K562 (cell line): ENCODE data around the gene OR6S1. TPM values are rescaled to one million over a fixed set of nuclear protein-coding genes. Genes with fewer than 3 reads are reported as not detected.
A peak's percentile ranks its signal among the peaks of the same experiment; 100 is the strongest.

Experiments
- ATF1 ChIP-seq, 2 experiments: fragments of 450-650 bp in 1 of 2; IDR thresholded peaks; 2 replicates each; pipeline ENCODE4 v1.6.1; 2016; ENCODE audit warnings: missing compliant biosample characterization in 1 of 2, missing genetic modification characterization in 1 of 2
- BRCA1 ChIP-seq, 2 experiments: fragments of 450-650 bp in 1 of 2; sonication (generic) in 1 of 2; formaldehyde crosslinking in 1 of 2; IDR thresholded peaks; 2 replicates each; pipeline versions ENCODE4 v1.5.0 to v1.6.1; 2017 to 2020; ENCODE audit warnings: mild to moderate bottlenecking in 1 of 2, missing genetic modification reagents in 1 of 2
- E2F6 ChIP-seq, 2 experiments: IDR thresholded peaks; 2 replicates each; pipeline ENCODE4 v1.6.1; 2011; ENCODE audit warnings: borderline replicate concordance in 1 of 2, control low read depth in 1 of 2, low read depth in 1 of 2, low read length in 1 of 2, mild to moderate bottlenecking in 1 of 2, mixed read lengths in 1 of 2, moderate library complexity in 1 of 2; ENCODE audit not compliant: insufficient read depth in 1 of 2, insufficient read length in 1 of 2, poor library complexity in 1 of 2, severe bottlenecking in 1 of 2; ENCODE audit errors: extremely low read depth in 1 of 2
- GATAD2A ChIP-seq: fragments of 450-650 bp; IDR thresholded peaks from 2 replicates; pipeline ENCODE4 v1.6.1; 2017
- HCFC1 ChIP-seq: IDR thresholded peaks from 2 replicates; pipeline ENCODE4 v1.6.1; 2012; ENCODE audit warnings: low read depth, low read length, improper control_type of control experiment
- HDAC1 ChIP-seq, 2 experiments: fragments of 450-650 bp; IDR thresholded peaks; 2 replicates each; pipeline ENCODE4 v1.6.1; 2016 to 2017; ENCODE audit warnings: inconsistent platforms in 1 of 2, mild to moderate bottlenecking in 1 of 2, moderate library complexity in 1 of 2
- HINFP ChIP-seq: fragments of 450-650 bp; conservative IDR thresholded peaks from 2 replicates; pipeline ENCODE4 v1.6.1; 2016; ENCODE audit warnings: missing genetic modification characterization, low read depth, mild to moderate bottlenecking, control low read depth, missing compliant biosample characterization
- MBD2 ChIP-seq: sonication (generic); IDR thresholded peaks from 2 replicates; pipeline ENCODE4 v1.6.1; 2016; ENCODE audit warnings: low read depth, borderline replicate concordance
- NKRF ChIP-seq: fragments of 450-650 bp; IDR thresholded peaks from 2 replicates; pipeline ENCODE4 v1.6.1; 2016; ENCODE audit warnings: borderline replicate concordance
- RBBP5 ChIP-seq: fragments of 200-600 bp; sonication (generic); IDR thresholded peaks from 2 replicates; pipeline ENCODE4 v1.6.1; 2012; ENCODE audit warnings: borderline replicate concordance, mild to moderate bottlenecking, low read length, control low read depth, inconsistent platforms; ENCODE audit not compliant: insufficient read depth, poor library complexity, severe bottlenecking
- TEAD4 ChIP-seq, 2 experiments: sonication (generic) in 1 of 2; formaldehyde crosslinking in 1 of 2; IDR thresholded peaks; 2 replicates each; pipeline versions ENCODE4 v1.6.1 to v1.8.0; 2012 to 2022; ENCODE audit warnings: borderline replicate concordance in 1 of 2, inconsistent platforms in 1 of 2, low read length in 1 of 2, mild to moderate bottlenecking in 1 of 2, missing genetic modification reagents in 1 of 2
- THAP12 ChIP-seq: fragments of 250-450 bp; sonication (Bioruptor Pico); IDR thresholded peaks from 2 replicates; pipeline ENCODE4 v1.9.0; 2021; ENCODE audit warnings: mild to moderate bottlenecking, inconsistent platforms
- THAP7 ChIP-seq: fragments of 250-450 bp; sonication (Bioruptor Pico); IDR thresholded peaks from 2 replicates; pipeline ENCODE4 v1.5.0; 2021
- ZBED1 ChIP-seq: IDR thresholded peaks from 2 replicates; pipeline ENCODE4 v1.6.1; 2014
- ZFP91 ChIP-seq: sonication (generic); formaldehyde crosslinking; IDR thresholded peaks from 2 replicates; pipeline ENCODE4 v1.8.0; 2022; ENCODE audit warnings: mild to moderate bottlenecking, missing genetic modification reagents
- ZNF253 ChIP-seq: fragments of 250-450 bp; sonication (Bioruptor Pico); conservative IDR thresholded peaks from 2 replicates; pipeline ENCODE4 v1.6.1; 2021; ENCODE audit warnings: mild to moderate bottlenecking
- polyA plus RNA-seq, 8 experiments: library from polyadenylated mRNA; depleted of rRNA in 4 of 8; stranded (reverse) in 5 of 8; unstranded in 3 of 8; fragments of >200 nt; fragmentation: Nextera tagmentation in 2 of 8; fragmentation: Illumina TruSeq in 1 of 8; extraction: Ambion mirVana in 2 of 8; extraction: Trizol in 1 of 8; gene quantifications; 2 replicates each; pipeline versions ENCODE4 v1.2.1 to v1.2.3, GENCODE V29; 2011 to 2014; ENCODE audit warnings: inconsistent platforms in 1 of 8, missing spikeins in 1 of 8
- total RNA-seq, 7 experiments: library from RNA; depleted of rRNA in 6 of 7; stranded (reverse); fragments of >200 nt in 6 of 7; fragmentation: Illumina TruSeq in 2 of 7; extraction: Trizol in 2 of 7; gene quantifications; 2 replicates each; pipeline versions ENCODE4 v1.2.1 to v1.2.3, GENCODE V29; 2011 to 2021; ENCODE audit warnings: low replicate concordance in 1 of 7

The OR6S1 gene
- total and polyA plus RNA-seq, 9 of the 15 experiments (the other 6 are each of a cell fraction or from before 2014, with no cell fraction given): not detected

GRCh38 chr14:20624495-20625070 is 16.9 kb downstream of the OR6S1 start (continued):
- peak; percentile 25; the same call in 1 of the 2 replicates for TF ChIP-seq TEAD4 (IDR thresholded peaks at IDR 0.05; ENCODE audit: low read length)
- TF ChIP-seq TEAD4 (CRISPR knock-in tag; IDR thresholded peaks at IDR 0.05; ENCODE audit: borderline replicate concordance): no peak
- TF ChIP-seq E2F6 (IDR thresholded peaks at IDR 0.05; ENCODE audit: borderline replicate concordance in 1 of 2, extremely low read depth in 1 of 2, insufficient read depth in 1 of 2, insufficient read length in 1 of 2, low read depth in 1 of 2, low read length in 1 of 2, poor library complexity in 1 of 2, severe bottlenecking in 1 of 2): peak; percentile 24 to 47
- no peak for TF ChIP-seq ZBED1
- TF ChIP-seq GATAD2A: peak; percentile 35; the same call in 1 of the 2 replicates
- no peak for TF ChIP-seq THAP12 (CRISPR knock-in tag)
- TF ChIP-seq HCFC1: 0 out of 2 replicates have a peak, but pooled peaks have one; percentile 16
- TF ChIP-seq ATF1 (CRISPR knock-in tag; IDR thresholded peaks at IDR 0.05): no peak
- TF ChIP-seq ATF1 (tag; IDR thresholded peaks at IDR 0.05): peak; percentile 45
- TF ChIP-seq ZNF253: no peak
- TF ChIP-seq BRCA1 (IDR thresholded peaks at IDR 0.05): no peak
- TF ChIP-seq BRCA1 (CRISPR knock-in tag; IDR thresholded peaks at IDR 0.05): no peak
- TF ChIP-seq NKRF: 0 out of 2 replicates have a peak, but pooled peaks have one; percentile 42
- TF ChIP-seq THAP7 (CRISPR knock-in tag): no peak
- TF ChIP-seq ZFP91 (CRISPR knock-in tag): no peak
- TF ChIP-seq MBD2: no peak
- TF ChIP-seq HDAC1 (IDR thresholded peaks at IDR 0.05): peak in 1 of 2 experiments; percentile 26; a peak in 1 of 4 replicates
- 0 out of 2 replicates have a peak, but pooled peaks have one; percentile 16 for TF ChIP-seq HINFP
- peak; percentile 43 for TF ChIP-seq RBBP5
